Adipose tissue (tissue), 3 donors: ENCODE results near the gene SH3GLB1. TPM values are rescaled to one million over a fixed set of nuclear protein-coding genes. Genes with fewer than 3 reads are reported as not detected.

ENCODE experiments used
- H3K27ac ChIP-seq: one replicate; pipeline ENCODE4 v1.5.1; 2013; ENCODE audit warnings: low read depth, low read length
- WGBS, 3 donors: extraction: QIAGEN DNeasy Blood & Tissue Kit; methylation state at CpG; one replicate each; pipeline ENCODE4 v1.1.7; 2013; 5-methylcytosine and 5-hydroxymethylcytosine counted together
- polyA plus RNA-seq, 3 donors: library from polyadenylated mRNA; stranded (reverse); fragments of 200-250 nt; gene quantifications; one replicate each; pipeline ENCODE4 v1.2.3, GENCODE V29; 2013
- donor health status: healthy with polysubstance abuse.
- donor health status: Bipolar disorder and iron deficiency.
- donor health status: healthy.

Gene SH3GLB1
- polyA plus RNA-seq, 3 donors, result 34.4 to 85.4 (median 66.2) TPM

DNA sequence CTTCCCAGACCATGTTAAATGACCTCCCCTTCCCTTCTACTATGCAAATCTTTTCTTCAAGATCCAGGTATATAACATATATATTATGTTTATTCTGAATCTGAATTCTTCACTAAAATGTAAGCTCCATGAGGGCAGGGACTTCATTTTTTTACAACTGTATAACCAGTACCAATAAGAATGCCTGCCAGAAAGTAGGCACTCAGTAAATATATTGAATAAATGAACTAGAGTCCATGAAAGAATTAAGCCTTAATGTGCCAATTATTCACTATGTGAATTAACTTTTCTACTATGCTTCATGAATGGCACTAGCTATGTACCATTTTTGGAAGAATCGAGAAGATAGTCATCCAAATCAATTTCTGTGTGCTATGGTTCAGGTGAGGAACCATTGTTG, 60.1 kb downstream of the SH3GLB1 start:
- 82 to 93% (median 84%) methylated on average over 1 of the region's 1 CpG for WGBS, 3 donors
- H3K27ac ChIP-seq, result no peak overlapping the region

- H3K27ac ChIP-seq, result no peak overlapping the region
- WGBS, 3 donors, result 45 to 51% (median 50%) methylated on average over 2 of the region's 2 CpGs
Measured at GRCh38 chr1:86765073-86765472, 60.7 kb downstream of the SH3GLB1 start.

DNA sequence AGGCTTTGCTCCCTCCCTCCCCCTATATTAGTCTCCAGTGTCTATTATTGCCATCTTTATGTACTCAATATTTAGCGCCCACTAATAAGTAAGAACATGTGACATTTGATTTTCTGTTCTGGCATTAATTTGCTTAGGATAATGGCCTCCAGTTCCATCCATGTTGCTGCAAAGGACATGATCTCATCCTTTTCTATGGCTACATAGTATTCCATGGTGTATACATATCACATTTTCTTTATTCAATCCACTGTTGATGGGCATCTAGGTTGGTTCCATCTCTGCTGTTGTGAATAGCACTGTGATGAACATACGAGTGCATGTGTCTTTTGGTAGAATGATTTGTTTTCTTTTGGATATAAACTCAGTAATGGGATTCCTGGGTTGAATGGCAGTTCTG, 61.3 kb downstream of the SH3GLB1 start:
- WGBS, 3 donors, result 89 to 96% (median 94%) methylated on average over 2 of the region's 2 CpGs
- H3K27ac ChIP-seq, result no peak overlapping the region

GRCh38 chr1:86768554-86768953, 64.2 kb downstream of the SH3GLB1 start:
- no peak overlapping the region for H3K27ac ChIP-seq

DNA sequence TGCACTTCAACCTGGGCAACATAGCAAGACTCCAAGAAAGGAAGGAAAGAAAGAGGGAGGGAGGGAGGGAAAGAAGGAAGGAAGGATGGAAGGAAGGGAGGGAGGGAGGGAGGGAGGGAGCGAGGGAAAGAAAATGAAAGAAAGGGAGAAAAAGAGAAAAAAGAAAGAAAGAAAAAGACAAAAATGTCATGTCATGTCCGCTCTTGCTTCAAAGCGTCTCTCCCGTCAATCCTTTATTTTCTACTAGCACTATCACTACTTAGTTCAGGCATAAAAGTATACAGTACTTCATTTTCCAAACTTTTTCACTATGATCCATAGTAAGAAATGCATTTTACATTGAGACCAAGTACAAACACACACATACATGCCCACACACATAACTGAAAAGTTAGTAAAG, 64.7 kb downstream of the SH3GLB1 start:
- WGBS, 3 donors, result 95 to 96% (median 96%) methylated on average over 4 of the region's 4 CpGs
- no peak overlapping the region for H3K27ac ChIP-seq

- WGBS, 3 donors, result 52 to 63% (median 59%) methylated on average over 5 of the region's 5 CpGs
- H3K27ac ChIP-seq, result no peak overlapping the region
Measured at GRCh38 chr1:86773341-86774288, 69.2 kb downstream of the SH3GLB1 start.

- 15 to 32% (median 32%) methylated on average over 11 of the region's 11 CpGs for WGBS, 3 donors
Measured at GRCh38 chr1:86774305-86775295, 70.2 kb downstream of the SH3GLB1 start.

DNA sequence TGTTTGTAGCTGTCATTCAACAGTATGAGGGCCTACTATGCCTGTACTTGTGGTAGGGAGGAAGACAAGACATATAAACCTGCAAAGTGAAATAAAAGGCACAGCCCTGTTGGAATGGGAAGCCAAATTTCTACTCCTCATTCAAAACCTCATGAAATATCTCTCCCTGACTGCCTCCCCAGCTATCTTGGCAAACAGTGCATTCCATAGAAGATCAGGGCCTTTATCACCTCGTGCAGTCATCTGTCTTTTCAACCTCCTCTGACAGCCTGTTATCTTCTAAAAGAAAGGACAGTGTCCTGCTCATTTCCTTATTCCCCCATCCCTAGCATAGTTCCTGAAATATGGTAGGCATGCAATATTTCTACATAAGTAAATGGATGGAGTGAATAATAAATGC, 71.0 kb downstream of the SH3GLB1 start:
- no peak overlapping the region for H3K27ac ChIP-seq
- WGBS, 3 donors, result 46 to 68% (median 65%) methylated on average over 1 of the region's 1 CpG

More at GRCh38 chr1:86774305-86775295, 70.2 kb downstream of the SH3GLB1 start:
- H3K27ac ChIP-seq, result no peak overlapping the region

- 72 to 79% (median 75%) methylated on average over 2 of the region's 2 CpGs for WGBS, 3 donors
- no peak overlapping the region for H3K27ac ChIP-seq
Measured at GRCh38 chr1:86776108-86776507, 71.7 kb downstream of the SH3GLB1 start.

DNA sequence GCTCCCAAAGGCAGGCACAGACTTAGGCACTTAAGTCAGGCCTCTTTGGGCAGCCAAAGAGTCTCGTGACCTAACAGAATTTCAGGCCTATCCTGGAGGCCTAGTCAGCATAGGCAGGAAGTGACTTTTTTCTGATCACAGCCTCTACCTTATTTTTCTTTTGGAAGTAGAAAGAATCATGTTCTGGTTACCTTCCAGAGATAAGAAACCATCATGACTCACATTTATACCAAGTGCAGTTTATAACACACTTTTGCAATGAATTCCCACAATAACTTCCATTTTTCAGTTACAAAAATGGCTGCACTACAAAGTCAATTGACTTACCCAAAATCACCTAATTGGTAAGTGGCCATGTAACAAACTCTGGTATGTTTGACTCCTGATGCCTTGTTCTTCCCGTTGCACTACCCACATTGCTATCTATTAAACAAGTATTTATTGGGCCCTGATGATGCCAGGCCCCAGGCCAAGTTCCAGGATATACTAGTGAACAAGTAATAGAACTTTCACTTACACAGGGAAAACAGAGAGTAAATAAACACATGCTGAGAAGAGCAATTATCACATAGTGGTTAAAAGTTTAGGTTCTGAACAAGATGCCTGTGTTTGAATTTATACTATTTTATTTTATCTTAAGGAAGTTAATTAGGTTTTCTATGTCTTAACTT, 74.3 kb downstream of the SH3GLB1 start:
- WGBS, 3 donors, result 56 to 75% (median 64%) methylated on average over 2 of the region's 2 CpGs
- no peak overlapping the region for H3K27ac ChIP-seq

DNA sequence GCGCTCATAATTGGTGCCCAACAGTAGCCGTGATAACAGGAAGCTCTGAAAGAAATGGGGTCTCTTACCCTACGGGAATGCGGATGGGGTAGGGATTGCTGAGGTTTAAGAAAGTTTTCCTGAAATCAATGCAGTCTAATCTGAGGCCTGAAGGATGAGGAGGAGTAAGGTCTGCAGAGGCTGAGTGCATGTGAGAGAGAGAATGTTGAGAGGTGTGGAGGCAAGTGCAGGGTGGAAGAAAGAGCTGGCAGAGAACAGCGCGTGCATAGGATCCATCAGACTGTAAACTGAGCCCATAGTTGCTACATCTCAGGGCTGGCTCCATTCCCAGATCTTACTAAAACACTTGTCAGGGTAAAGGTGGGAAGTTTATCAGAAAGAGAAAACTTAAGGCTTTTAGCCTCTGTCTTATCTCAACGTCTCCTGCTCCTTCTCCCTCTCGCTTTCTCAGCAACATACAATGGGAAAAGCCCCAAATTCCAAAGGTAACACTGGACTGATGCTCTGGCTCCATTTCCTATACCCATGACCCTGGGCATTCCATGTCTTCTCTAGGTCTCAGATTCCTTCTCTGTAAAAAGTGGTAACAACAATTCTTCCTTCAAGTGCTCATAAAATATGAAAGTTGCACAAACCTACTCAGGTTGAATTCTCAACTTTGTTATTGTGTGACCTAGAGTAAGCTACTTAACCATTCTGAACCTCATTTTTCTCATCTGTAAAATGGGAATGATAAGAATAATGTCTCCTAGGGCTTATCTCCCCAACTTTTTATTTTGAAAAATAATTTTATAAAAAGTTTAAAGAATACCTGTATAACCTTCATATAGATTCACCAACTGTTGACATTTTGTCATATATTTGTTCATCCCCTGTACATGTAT, 75.2 kb downstream of the SH3GLB1 start:
- WGBS, 3 donors, result 76 to 79% (median 77%) methylated on average over 8 of the region's 8 CpGs
- H3K27ac ChIP-seq, result no peak overlapping the region

GRCh38 chr1:86782482-86782881, 78.1 kb downstream of the SH3GLB1 start:
- H3K27ac ChIP-seq, result no peak overlapping the region

DNA sequence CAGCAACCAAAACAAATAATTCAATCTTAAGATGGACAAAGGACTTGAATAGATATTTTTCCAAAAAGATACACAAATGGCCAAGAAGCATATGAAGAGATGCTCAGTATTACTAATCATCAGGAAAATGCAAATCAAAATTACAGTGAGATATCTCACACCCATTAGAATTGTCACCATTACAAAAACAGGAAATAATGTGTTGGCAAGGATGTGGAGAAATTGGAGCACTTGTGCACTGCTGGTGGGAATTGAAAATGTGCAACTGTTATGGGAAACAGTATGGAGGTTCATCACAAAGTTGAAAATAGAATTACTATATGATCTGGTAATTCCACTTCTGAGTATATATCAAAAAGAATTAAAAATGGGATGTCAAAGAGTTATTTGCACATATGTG, 83.2 kb downstream of the SH3GLB1 start:
- H3K27ac ChIP-seq, result no peak overlapping the region

DNA sequence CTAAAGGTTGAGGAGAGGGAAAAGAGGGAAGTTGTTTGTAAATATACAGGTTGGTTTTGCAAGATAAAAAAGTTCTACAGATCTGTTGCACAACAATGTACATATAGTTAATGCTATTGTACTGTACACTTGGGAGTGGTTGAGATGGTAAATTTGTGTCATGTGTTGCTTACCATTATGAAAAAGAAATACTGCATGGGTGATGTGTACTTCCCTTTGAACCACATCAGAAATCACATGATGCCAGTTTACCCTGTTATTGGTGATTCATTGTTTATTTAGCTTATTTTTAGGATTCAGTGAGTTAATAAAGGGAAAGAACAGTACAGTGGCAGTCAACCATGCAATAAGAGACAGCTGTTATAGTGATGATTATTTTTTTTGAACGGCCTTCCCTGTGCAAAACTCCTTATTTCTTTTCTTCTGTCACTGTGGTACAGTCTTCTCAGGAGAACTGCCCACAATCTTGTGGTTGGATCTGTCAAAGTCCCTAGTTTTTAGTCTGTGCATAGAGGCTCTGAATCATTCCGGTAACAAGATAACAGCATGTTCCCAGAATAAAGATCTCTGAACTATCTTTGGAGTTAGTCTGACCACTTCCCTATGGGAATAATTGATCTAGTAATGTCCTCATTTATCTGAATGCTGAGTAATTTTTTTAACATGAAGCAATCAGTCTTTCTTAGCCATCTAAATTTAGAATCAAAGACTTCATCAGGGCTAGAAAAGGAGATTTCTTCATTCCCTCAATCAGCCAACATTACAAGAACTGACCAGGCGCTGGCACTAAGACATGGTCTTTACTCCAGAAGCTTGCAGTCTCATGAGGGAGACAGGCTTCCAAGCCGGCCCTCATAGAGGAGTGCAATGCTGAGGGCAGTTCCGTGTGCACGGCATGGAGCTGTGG, 84.2 kb downstream of the SH3GLB1 start:
- WGBS, 3 donors, result 35 to 79% (median 43%) methylated on average over 6 of the region's 6 CpGs
- H3K27ac ChIP-seq, result peak overlapping the region; percentile 57

DNA sequence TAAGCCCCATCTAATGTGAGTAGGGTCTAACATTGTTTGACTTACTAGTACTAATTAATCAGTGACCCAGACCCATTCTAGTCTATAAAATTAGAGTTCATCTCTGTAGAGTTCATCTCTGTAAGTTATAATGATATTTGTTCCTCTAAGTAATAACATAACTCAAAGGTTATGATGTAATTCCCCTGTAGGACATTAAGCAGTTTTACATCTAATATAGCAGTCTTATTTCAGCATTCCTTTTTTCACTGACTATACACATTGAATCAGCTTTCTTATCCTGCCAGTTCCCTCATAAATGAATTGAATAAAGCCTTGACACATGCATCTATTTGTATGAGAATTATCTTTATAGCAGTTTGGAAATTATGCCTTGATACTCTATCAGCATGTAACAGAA, 90.9 kb downstream of the SH3GLB1 start:
- H3K27ac ChIP-seq, result no peak overlapping the region
